ENCODE data around the gene ACER2. TPM values are rescaled to one million over a fixed set of nuclear protein-coding genes. Genes with fewer than 3 reads are reported as not detected.
A peak's percentile ranks its signal among the peaks of the same experiment; 100 is the strongest.

ACER2 gene
- total and polyA plus RNA-seq, 2 of the 8 experiments (the other 6 are each of a cell fraction or from before 2014, with no cell fraction given), result 7.4 to 8.8 TPM

DNA sequence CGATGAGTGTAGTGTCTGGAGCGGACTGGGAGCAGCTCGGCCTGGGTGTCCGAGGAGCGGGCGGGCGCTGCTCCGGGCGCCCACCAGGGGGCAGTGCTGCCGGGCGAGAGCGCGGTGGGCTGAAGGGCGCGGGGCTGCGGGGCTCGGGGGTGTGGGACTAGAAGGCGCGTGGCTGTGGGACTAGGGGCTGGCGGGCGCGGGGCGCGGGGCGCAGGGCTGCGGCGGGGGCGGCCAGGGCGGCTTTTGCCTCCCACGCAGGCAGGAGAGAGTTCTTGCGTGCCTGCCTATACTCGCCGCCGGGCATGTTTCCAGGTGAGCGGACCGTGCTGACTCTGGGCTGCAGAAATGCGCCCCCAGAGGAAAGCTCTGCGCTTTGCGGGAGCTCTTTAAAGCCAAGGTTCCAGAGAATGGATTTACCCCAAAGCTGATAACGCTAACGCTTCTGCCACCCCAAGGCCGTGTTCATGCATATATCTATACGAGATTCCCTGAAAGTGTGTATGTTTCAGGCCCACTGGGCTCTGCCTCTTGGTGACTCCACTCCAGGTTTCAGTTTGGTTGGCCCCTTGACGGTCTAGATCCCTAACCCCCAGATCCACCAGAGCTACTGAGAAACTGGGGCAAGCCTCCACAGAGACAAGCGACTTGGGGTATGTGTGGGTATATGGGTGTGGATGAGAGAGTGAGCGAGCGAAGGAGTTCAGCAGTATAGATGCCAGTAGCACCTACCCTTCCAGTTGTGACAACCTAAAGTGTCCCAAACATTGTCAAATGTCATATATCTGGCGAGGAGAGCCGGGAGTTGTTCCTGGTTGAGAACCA lies 56.2 kb downstream of the ACER2 start (continued):
- TF ChIP-seq, protein P1, sequence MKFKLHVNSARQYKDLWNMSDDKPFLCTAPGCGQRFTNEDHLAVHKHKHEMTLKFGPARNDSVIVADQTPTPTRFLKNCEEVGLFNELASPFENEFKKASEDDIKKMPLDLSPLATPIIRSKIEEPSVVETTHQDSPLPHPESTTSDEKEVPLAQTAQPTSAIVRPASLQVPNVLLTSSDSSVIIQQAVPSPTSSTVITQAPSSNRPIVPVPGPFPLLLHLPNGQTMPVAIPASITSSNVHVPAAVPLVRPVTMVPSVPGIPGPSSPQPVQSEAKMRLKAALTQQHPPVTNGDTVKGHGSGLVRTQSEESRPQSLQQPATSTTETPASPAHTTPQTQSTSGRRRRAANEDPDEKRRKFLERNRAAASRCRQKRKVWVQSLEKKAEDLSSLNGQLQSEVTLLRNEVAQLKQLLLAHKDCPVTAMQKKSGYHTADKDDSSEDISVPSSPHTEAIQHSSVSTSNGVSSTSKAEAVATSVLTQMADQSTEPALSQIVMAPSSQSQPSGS (IDR thresholded peaks at IDR 0.05; ENCODE audit: low read length), result no peak
- TF ChIP-seq SP2 (IDR thresholded peaks at IDR 0.05; ENCODE audit: low read length), result no peak
- TF ChIP-seq KDM4A (IDR thresholded peaks at IDR 0.05; ENCODE audit: low read depth, low read length, severe bottlenecking), result peak; percentile 55
- TF ChIP-seq TBP (IDR thresholded peaks at IDR 0.05; ENCODE audit: low read depth, low read length), result 0 out of 2 replicates have a peak, but pooled peaks have one; percentile 37
- TF ChIP-seq CBX8 (IDR thresholded peaks at IDR 0.05; ENCODE audit: borderline replicate concordance, low read depth, low read length), result no peak
- peak; percentile 46; the same call in 1 of the 2 replicates for TF ChIP-seq YY1 (IDR thresholded peaks at IDR 0.05; ENCODE audit: low read depth, low read length)
- no peak for TF ChIP-seq SP4 (IDR thresholded peaks at IDR 0.05; ENCODE audit: low read length)
- TF ChIP-seq SAP30 (IDR thresholded peaks at IDR 0.05; ENCODE audit: insufficient read depth, insufficient replicate concordance, low read length), result no peak
- TF ChIP-seq CHD1 (IDR thresholded peaks at IDR 0.05; ENCODE audit: low read depth, low read length), result no peak
- TF ChIP-seq GABPA (IDR thresholded peaks at IDR 0.05; ENCODE audit: borderline replicate concordance, insufficient read depth, low read length), result 0 out of 2 replicates have a peak, but pooled peaks have one; percentile 15
- TF ChIP-seq RAD21 (IDR thresholded peaks at IDR 0.05 in 1 of 2, conservative IDR thresholded peaks at IDR 0.05 in 1 of 2; ENCODE audit: low read depth in 2 of 2, low read length in 2 of 2), result peak; percentile 29 to 52; a peak in 2 of 4 replicates
- no peak for TF ChIP-seq RFX5 (IDR thresholded peaks at IDR 0.05; ENCODE audit: borderline replicate concordance, low read depth, low read length)
- peak; percentile 3 for TF ChIP-seq NANOG (IDR thresholded peaks at IDR 0.05; ENCODE audit: insufficient read depth, low read depth, low read length, poor library complexity, severe bottlenecking)
- TF ChIP-seq, protein P2, sequence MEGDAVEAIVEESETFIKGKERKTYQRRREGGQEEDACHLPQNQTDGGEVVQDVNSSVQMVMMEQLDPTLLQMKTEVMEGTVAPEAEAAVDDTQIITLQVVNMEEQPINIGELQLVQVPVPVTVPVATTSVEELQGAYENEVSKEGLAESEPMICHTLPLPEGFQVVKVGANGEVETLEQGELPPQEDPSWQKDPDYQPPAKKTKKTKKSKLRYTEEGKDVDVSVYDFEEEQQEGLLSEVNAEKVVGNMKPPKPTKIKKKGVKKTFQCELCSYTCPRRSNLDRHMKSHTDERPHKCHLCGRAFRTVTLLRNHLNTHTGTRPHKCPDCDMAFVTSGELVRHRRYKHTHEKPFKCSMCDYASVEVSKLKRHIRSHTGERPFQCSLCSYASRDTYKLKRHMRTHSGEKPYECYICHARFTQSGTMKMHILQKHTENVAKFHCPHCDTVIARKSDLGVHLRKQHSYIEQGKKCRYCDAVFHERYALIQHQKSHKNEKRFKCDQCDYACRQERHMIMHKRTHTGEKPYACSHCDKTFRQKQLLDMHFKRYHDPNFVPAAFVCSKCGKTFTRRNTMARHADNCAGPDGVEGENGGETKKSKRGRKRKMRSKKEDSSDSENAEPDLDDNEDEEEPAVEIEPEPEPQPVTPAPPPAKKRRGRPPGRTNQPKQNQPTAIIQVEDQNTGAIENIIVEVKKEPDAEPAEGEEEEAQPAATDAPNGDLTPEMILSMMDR (IDR thresholded peaks at IDR 0.05; ENCODE audit: control extremely low read depth in 1 of 3, insufficient read depth in 1 of 3, low read depth in 1 of 3, low read length in 3 of 3), result peak; percentile 67 to 90 (median 87)
- no peak for TF ChIP-seq HDAC2 (IDR thresholded peaks at IDR 0.05; ENCODE audit: borderline replicate concordance in 1 of 2, low read depth in 2 of 2, low read length in 2 of 2)
- no peak for TF ChIP-seq SUZ12 (IDR thresholded peaks at IDR 0.05; ENCODE audit: low read length)
- peak in 1 of 2 experiments; percentile 54; a peak in 1 of 3 replicates for TF ChIP-seq POLR2A (IDR thresholded peaks at IDR 0.05; ENCODE audit: control extremely low read depth in 1 of 2, low read depth in 2 of 2, low read length in 2 of 2)
- peak; percentile 78 for TF ChIP-seq TAF7 (optimal IDR thresholded peaks at IDR 0.05; ENCODE audit: borderline replicate concordance, low read depth, low read length)

Measured in H1 (cell line).